ENCODE results near the gene AMBN. TPM values are rescaled to one million over a fixed set of nuclear protein-coding genes. Genes with fewer than 3 reads are reported as not detected.

AMBN gene
- total and polyA plus RNA-seq, 9 of the 15 experiments (the other 6 are each of a cell fraction or from before 2014, with no cell fraction given): 0.03 to 0.09 (median 0.07) TPM; not detected in 6

GRCh38 chr4:70613306-70614183, 21.5 kb downstream of the AMBN start:
- Histone ChIP-seq H3K4me3 (no peak overlapping the region), H3K9ac (ENCODE audit: insufficient read depth in 1 of 2, low read depth in 2 of 2, low read length in 2 of 2) (0 out of 4 replicates have a peak overlapping the region, but pooled peaks of 1 of the 2 experiments have one; percentile 10), H4K20me1 (replicated peaks; ENCODE audit: control insufficient read depth, insufficient read depth, low read length) (no peaks in the 10 kb centered on the region), H3K4me1 (replicated peaks in 1 of 2; ENCODE audit: control insufficient read depth in 2 of 2, insufficient read depth in 2 of 2, low read length in 2 of 2) (peaks cover 0 to 6% of the 10 kb centered on the region in 2 experiments; a peak in 2 of 5 replicates), H3K79me2 (ENCODE audit: control insufficient read depth, insufficient read depth, low read length) (no peaks in the 10 kb centered on the region), H3K9me3 (replicated peaks; ENCODE audit: control insufficient read depth, insufficient read depth, low read depth, low read length) (no peaks in the 10 kb centered on the region), H3K4me2 (ENCODE audit: insufficient read depth, low read length) (peak overlapping the region; percentile 20; the same call in 1 of the 2 replicates), H3K27me3 (ENCODE audit: control insufficient read depth in 2 of 2, insufficient read depth in 2 of 2, low read length in 2 of 2) (no peaks in the 10 kb centered on the region; a peak in 1 of 5 replicates), H3K9me1 (ENCODE audit: control insufficient read depth, insufficient read depth, low read length) (no peaks in the 10 kb centered on the region), H2AFZ (ENCODE audit: low read depth, low read length) (peak overlapping the region; percentile 72), H3K27ac (ENCODE audit: extremely low read depth, low read depth, low read length) (no peak overlapping the region), H3K36me3 (ENCODE audit: control insufficient read depth, insufficient read depth, low read length) (no peaks in the 10 kb centered on the region)
- no peak for FAIRE-seq
- ATAC-seq: peak; percentile 61
- intact Hi-C loops (cut with micrococcal nuclease): no loop called here
- 10% methylated on average over 9 of the region's 9 CpGs for WGBS (ENCODE audit: insufficient coverage, low coverage, missing lambda C conversion rate)
- no TSS peak for BruUV-seq (replicated peaks)
- ChIA-PET CTCF (ENCODE audit: low intra/inter-chr PET ratio) (no interaction called here), POLR2A (interaction anchor here (1.2 kb wide), 1 partner anchor 21 kb away, joined by 4 read pairs; no protein-coding TSS in a partner anchor)
- in situ Hi-C loops (cut with MboI): loop anchor here (25.0 kb wide), 1 partner anchor 1099 kb away; no protein-coding TSS in a partner anchor
- TF ChIP-seq ZNF316 (IDR thresholded peaks at IDR 0.05) (peak; percentile 75), C11orf30 (IDR thresholded peaks at IDR 0.05; ENCODE audit: low read depth) (peak; percentile 72), ARID1B (IDR thresholded peaks at IDR 0.05) (no peak), MAFF (IDR thresholded peaks at IDR 0.05; ENCODE audit: low read length) (peak; percentile 38; the same call in 1 of the 2 replicates), MAFG (tag; conservative IDR thresholded peaks at IDR 0.05) (peak; percentile 84), ARNT (IDR thresholded peaks at IDR 0.05) (no peak)
- peak in 1 of 4 experiments; percentile 30 for DNase-seq (ENCODE audit: extremely low read depth in 1 of 4, low spot score in 3 of 4)

Data from K562 (cell line).